ENCODE measurements around the gene METTL3. TPM values are rescaled to one million over a fixed set of nuclear protein-coding genes. Genes with fewer than 3 reads are reported as not detected.

Gene METTL3
- total RNA-seq (2022; extraction: Qiagen RNA extraction) = 45.4 to 55.8 TPM (median 52.2 TPM) in 5 replicates

GRCh38 chr14:21510735-21511657, at the start of gene METTL3:
METTL3 (minus strand) TSS chr14:21511340; CDS start chr14:21511223, 117 bp downstream.

GRCh38 chr14:21525962-21526671, 15.0 kb upstream of the METTL3 start, which contains the start of gene SALL2:
SALL2 (minus strand) TSS chr14:21526346; CDS start chr14:21526127, 219 bp downstream.

GRCh38 chr14:21476925-21477681, 34.0 kb downstream of the METTL3 start, which contains the start of the genes RAB2B and TOX4:
RAB2B (minus strand) TSS chr14:21476959; CDS start chr14:21476872, 87 bp downstream.
TOX4 (plus strand) TSS chr14:21477195; CDS start chr14:21477279, 84 bp downstream.

GRCh38 chr14:21455912-21456667, 55.0 kb downstream of the METTL3 start, which contains the start of gene CHD8:
CHD8 (minus strand) TSS chr14:21456123; CDS start chr14:21431643, 24,480 bp downstream.

Other genes with a start within 250 kb of the METTL3 start
- gene HNRNPC, start 241.9 kb downstream of the METTL3 start, total RNA-seq (2022; extraction: Qiagen RNA extraction) = 769 to 1,109 TPM (median 796 TPM) in 5 replicates
- gene RPGRIP1, start 231.3 kb downstream of the METTL3 start, total RNA-seq (2022; extraction: Qiagen RNA extraction) = 0.13 to 0.24 TPM (median 0.19 TPM) in 5 replicates
- 96.6 to 124 TPM (median 102 TPM) in 5 replicates for gene SUPT16H, start 127.3 kb downstream of the METTL3 start, total RNA-seq (2022; extraction: Qiagen RNA extraction)
- gene CHD8, start 55.2 kb downstream of the METTL3 start, total RNA-seq (2022; extraction: Qiagen RNA extraction) = 36.5 to 42.0 TPM (median 39.7 TPM) in 5 replicates
- gene RAB2B, start 34.4 kb downstream of the METTL3 start, total RNA-seq (2022; extraction: Qiagen RNA extraction) = 11.2 to 21.1 TPM (median 13.8 TPM) in 5 replicates
- 57.4 to 71.5 TPM (median 66.0 TPM) in 5 replicates for gene TOX4, start 34.1 kb downstream of the METTL3 start, total RNA-seq (2022; extraction: Qiagen RNA extraction)
- gene SALL2, start 15.0 kb upstream of the METTL3 start, total RNA-seq (2022; extraction: Qiagen RNA extraction) = 0.76 to 1.4 TPM (median 1.0 TPM) in 5 replicates
- gene OR10G3, start 68.7 kb upstream of the METTL3 start, total RNA-seq (2022; extraction: Qiagen RNA extraction) = not detected in 5 replicates
- gene OR10G2, start 123.6 kb upstream of the METTL3 start, total RNA-seq (2022; extraction: Qiagen RNA extraction) = not detected in 5 replicates
- gene OR4E2, start 142.5 kb upstream of the METTL3 start, total RNA-seq (2022; extraction: Qiagen RNA extraction) = not detected in 5 replicates
- gene OR4E1, start 162.5 kb upstream of the METTL3 start, total RNA-seq (2022; extraction: Qiagen RNA extraction) = not detected in 5 replicates

Data from A549 treated with CORT108297 at 1 μM for 4 hours (cell line).